K562 (cell line): ENCODE measurements around the gene DBP. TPM values are rescaled to one million over a fixed set of nuclear protein-coding genes. Genes with fewer than 3 reads are reported as not detected.

Experiments
- CBFA2T3 ChIP-seq: fragments of 450-650 bp; IDR thresholded peaks from 2 replicates; pipeline ENCODE4 v1.6.1; 2017
- CBX1 ChIP-seq: sonication (generic); IDR thresholded peaks from 2 replicates; pipeline ENCODE4 v1.6.1; 2016; ENCODE audit warnings: antibody characterized with exemption, low read depth, mild to moderate bottlenecking
- CHAMP1 ChIP-seq: fragments of 450-650 bp; IDR thresholded peaks from 2 replicates; pipeline ENCODE4 v1.6.1; 2016; ENCODE audit warnings: mild to moderate bottlenecking
- CREBBP ChIP-seq: IDR thresholded peaks from one replicate; pipeline ENCODE4 v1.6.1; 2012; ENCODE audit warnings: low read depth, mild to moderate bottlenecking, control low read depth, inconsistent platforms, low read length
- FOXO4 ChIP-seq: fragments of 450-650 bp; formaldehyde crosslinking; IDR thresholded peaks from 2 replicates; pipeline ENCODE4 v1.4.0; 2020; ENCODE audit warnings: mild to moderate bottlenecking, moderate library complexity
- KDM5B ChIP-seq: fragments of 200-600 bp; sonication (generic); IDR thresholded peaks from 2 replicates; pipeline ENCODE4 v1.6.1; 2012; ENCODE audit warnings: low read depth, mild to moderate bottlenecking, moderate library complexity, low read length, control low read depth, inconsistent platforms; ENCODE audit not compliant: insufficient replicate concordance
- MXI1 ChIP-seq: IDR thresholded peaks from 2 replicates; pipeline ENCODE4 v1.6.1; 2011; ENCODE audit warnings: low read depth, mild to moderate bottlenecking, improper control_type of control experiment, low read length
- PML ChIP-seq: IDR thresholded peaks from 2 replicates; pipeline ENCODE4 v1.6.1; 2012; ENCODE audit warnings: low read length, inconsistent platforms
- RBM17 ChIP-seq: fragments of 200-400 bp; formaldehyde crosslinking; IDR thresholded peaks from 2 replicates; pipeline ENCODE4 v1.6.1; 2017; ENCODE audit warnings: low read depth, mild to moderate bottlenecking, low read length, borderline replicate concordance
- SRF ChIP-seq, 2 experiments: fragments of 250-450, 450-650 bp in 1 of 2; sonication (Bioruptor Pico) in 1 of 2; sonication (generic) in 1 of 2; formaldehyde crosslinking; IDR thresholded peaks; 2 replicates each; pipeline versions ENCODE4 v1.5.0 to v1.5.1; 2020 to 2022; ENCODE audit warnings: mild to moderate bottlenecking in 1 of 2, missing genetic modification reagents in 1 of 2
- THRAP3 ChIP-seq: fragments of 450-650 bp; IDR thresholded peaks from 2 replicates; pipeline ENCODE4 v1.6.1; 2016; ENCODE audit warnings: mild to moderate bottlenecking, inconsistent platforms, borderline replicate concordance
- XRCC4 ChIP-seq: IDR thresholded peaks from one replicate; pipeline ENCODE4 v1.6.1; 2011; ENCODE audit not compliant: insufficient read depth, insufficient read length; ENCODE audit errors: extremely low read depth
- ZNF165 ChIP-seq: fragments of 250-450 bp; sonication (Bioruptor Pico); IDR thresholded peaks from 2 replicates; pipeline ENCODE4 v1.4.0; 2020; ENCODE audit warnings: borderline replicate concordance
- ZNF274 ChIP-seq: IDR thresholded peaks from 2 replicates; pipeline ENCODE4 v1.6.1; 2011; ENCODE audit warnings: low read depth, mild to moderate bottlenecking, low read length, moderate library complexity, borderline replicate concordance
- ZNF717 ChIP-seq: fragments of 250-450 bp; sonication (Bioruptor Pico); IDR thresholded peaks from 2 replicates; pipeline ENCODE4 v1.5.0; 2021
- ZNF76 ChIP-seq: fragments of 250-450 bp; sonication (Bioruptor Pico); IDR thresholded peaks from 2 replicates; pipeline ENCODE4 v1.4.0; 2020; ENCODE audit warnings: mild to moderate bottlenecking, moderate library complexity, borderline replicate concordance
- polyA plus RNA-seq, 8 experiments: library from polyadenylated mRNA; depleted of rRNA in 4 of 8; stranded (reverse) in 5 of 8; unstranded in 3 of 8; fragments of >200 nt; fragmentation: Nextera tagmentation in 2 of 8; fragmentation: Illumina TruSeq in 1 of 8; extraction: Ambion mirVana in 2 of 8; extraction: Trizol in 1 of 8; gene quantifications; 2 replicates each; pipeline versions ENCODE4 v1.2.1 to v1.2.3, GENCODE V29; 2011 to 2014; ENCODE audit warnings: inconsistent platforms in 1 of 8, missing spikeins in 1 of 8
- total RNA-seq, 7 experiments: library from RNA; depleted of rRNA in 6 of 7; stranded (reverse); fragments of >200 nt in 6 of 7; fragmentation: Illumina TruSeq in 2 of 7; extraction: Trizol in 2 of 7; gene quantifications; 2 replicates each; pipeline versions ENCODE4 v1.2.1 to v1.2.3, GENCODE V29; 2011 to 2021; ENCODE audit warnings: low replicate concordance in 1 of 7
- TF ChIP-seq, protein P1 (sequence below): fragments of 250-450 bp; sonication (Bioruptor Pico); IDR thresholded peaks from 2 replicates; pipeline ENCODE4 v1.4.0; 2020; ENCODE audit warnings: borderline replicate concordance
- TF ChIP-seq, protein P2 (sequence below): fragments of 250-450 bp; sonication (Bioruptor Pico); IDR thresholded peaks from 2 replicates; pipeline ENCODE4 v1.8.0; 2021; ENCODE audit warnings: moderate library complexity, mild to moderate bottlenecking, inconsistent platforms
- TF ChIP-seq, protein P3 (sequence below): fragments of 450-650 bp; formaldehyde crosslinking; IDR thresholded peaks from 2 replicates; pipeline ENCODE4 v1.4.0; 2020; ENCODE audit warnings: mild to moderate bottlenecking, moderate library complexity
- TF ChIP-seq, protein P4 (sequence below): fragments of 200-800 bp; sonication (Bioruptor generic); IDR thresholded peaks from 2 replicates; pipeline ENCODE4 v1.6.1; 2017; ENCODE audit warnings: missing genetic modification characterization, missing compliant biosample characterization

DBP gene
- total and polyA plus RNA-seq, 9 of the 15 experiments (the other 6 are each of a cell fraction or from before 2014, with no cell fraction given) = 0.25 to 5.5 (median 1.8) TPM

GRCh38 chr19:48681127-48681470 is 43.9 kb upstream of the DBP start (continued):
- TF ChIP-seq THRAP3 = no peak
- TF ChIP-seq, protein P1, sequence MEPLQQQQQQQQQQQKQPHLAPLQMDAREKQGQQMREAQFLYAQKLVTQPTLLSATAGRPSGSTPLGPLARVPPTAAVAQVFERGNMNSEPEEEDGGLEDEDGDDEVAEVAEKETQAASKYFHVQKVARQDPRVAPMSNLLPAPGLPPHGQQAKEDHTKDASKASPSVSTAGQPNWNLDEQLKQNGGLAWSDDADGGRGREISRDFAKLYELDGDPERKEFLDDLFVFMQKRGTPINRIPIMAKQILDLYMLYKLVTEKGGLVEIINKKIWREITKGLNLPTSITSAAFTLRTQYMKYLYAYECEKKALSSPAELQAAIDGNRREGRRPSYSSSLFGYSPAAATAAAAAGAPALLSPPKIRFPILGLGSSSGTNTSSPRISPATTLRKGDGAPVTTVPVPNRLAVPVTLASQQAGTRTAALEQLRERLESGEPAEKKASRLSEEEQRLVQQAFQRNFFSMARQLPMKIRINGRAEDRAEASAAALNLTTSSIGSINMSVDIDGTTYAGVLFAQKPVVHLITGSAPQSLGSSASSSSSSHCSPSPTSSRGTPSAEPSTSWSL (CRISPR knock-in tag) = no peak
- TF ChIP-seq CREBBP = no peak
- TF ChIP-seq SRF (CRISPR knock-in tag; IDR thresholded peaks at IDR 0.05) = no peak
- no peak for TF ChIP-seq PML
- TF ChIP-seq ZNF274 = no peak
- TF ChIP-seq, protein P2, sequence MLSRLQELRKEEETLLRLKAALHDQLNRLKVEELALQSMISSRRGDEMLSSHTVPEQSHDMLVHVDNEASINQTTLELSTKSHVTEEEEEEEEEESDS (CRISPR knock-in tag) = no peak
- TF ChIP-seq, protein P3, sequence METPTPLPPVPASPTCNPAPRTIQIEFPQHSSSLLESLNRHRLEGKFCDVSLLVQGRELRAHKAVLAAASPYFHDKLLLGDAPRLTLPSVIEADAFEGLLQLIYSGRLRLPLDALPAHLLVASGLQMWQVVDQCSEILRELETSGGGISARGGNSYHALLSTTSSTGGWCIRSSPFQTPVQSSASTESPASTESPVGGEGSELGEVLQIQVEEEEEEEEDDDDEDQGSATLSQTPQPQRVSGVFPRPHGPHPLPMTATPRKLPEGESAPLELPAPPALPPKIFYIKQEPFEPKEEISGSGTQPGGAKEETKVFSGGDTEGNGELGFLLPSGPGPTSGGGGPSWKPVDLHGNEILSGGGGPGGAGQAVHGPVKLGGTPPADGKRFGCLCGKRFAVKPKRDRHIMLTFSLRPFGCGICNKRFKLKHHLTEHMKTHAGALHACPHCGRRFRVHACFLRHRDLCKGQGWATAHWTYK (CRISPR knock-in tag) = no peak
- no peak for TF ChIP-seq ZNF717
- TF ChIP-seq CBX1 = no peak
- TF ChIP-seq MXI1 = no peak
- TF ChIP-seq, protein P4, sequence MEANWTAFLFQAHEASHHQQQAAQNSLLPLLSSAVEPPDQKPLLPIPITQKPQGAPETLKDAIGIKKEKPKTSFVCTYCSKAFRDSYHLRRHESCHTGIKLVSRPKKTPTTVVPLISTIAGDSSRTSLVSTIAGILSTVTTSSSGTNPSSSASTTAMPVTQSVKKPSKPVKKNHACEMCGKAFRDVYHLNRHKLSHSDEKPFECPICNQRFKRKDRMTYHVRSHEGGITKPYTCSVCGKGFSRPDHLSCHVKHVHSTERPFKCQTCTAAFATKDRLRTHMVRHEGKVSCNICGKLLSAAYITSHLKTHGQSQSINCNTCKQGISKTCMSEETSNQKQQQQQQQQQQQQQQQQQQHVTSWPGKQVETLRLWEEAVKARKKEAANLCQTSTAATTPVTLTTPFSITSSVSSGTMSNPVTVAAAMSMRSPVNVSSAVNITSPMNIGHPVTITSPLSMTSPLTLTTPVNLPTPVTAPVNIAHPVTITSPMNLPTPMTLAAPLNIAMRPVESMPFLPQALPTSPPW (CRISPR knock-in tag) = peak; percentile 62
- no peak for TF ChIP-seq KDM5B
- no peak for TF ChIP-seq FOXO4 (CRISPR knock-in tag)
- TF ChIP-seq CHAMP1 = no peak
- no peak for TF ChIP-seq RBM17
- no peak for TF ChIP-seq XRCC4
- TF ChIP-seq ZNF76 = no peak
- TF ChIP-seq ZNF165 (CRISPR knock-in tag) = no peak
- peak; percentile 65 for TF ChIP-seq CBFA2T3
